HepG2 (cell line): Measurements from ENCODE around the gene HLA-F.

Source experiments
- FOXA1 ChIP-seq, 2 experiments: fragments of 450-650 bp in 1 of 2; sonication (generic) in 1 of 2; formaldehyde crosslinking in 1 of 2; IDR thresholded peaks; 2 replicates each; pipeline versions ENCODE4 v1.4.0 to v1.6.1; 2016 to 2020; ENCODE audit warnings: missing genetic modification reagents in 1 of 2
- MIXL1 ChIP-seq: IDR thresholded peaks from 2 replicates; pipeline ENCODE4 v1.6.1; 2016
- POLR2A ChIP-seq, 2 experiments: IDR thresholded peaks; 2 replicates each; pipeline ENCODE4 v1.6.1; 2011; ENCODE audit warnings: low read depth in 2 of 2, low read length in 2 of 2, mild to moderate bottlenecking in 1 of 2, moderate library complexity in 1 of 2; ENCODE audit not compliant: insufficient read depth in 1 of 2
- RAD51 ChIP-seq: fragments of 450-650 bp; IDR thresholded peaks from 2 replicates; pipeline ENCODE4 v1.6.1; 2016; ENCODE audit warnings: borderline replicate concordance
- ZNF296 ChIP-seq: sonication (generic); formaldehyde crosslinking; conservative IDR thresholded peaks from 2 replicates; pipeline ENCODE4 v1.5.0; 2020; ENCODE audit warnings: mild to moderate bottlenecking, missing genetic modification reagents
- ZNF607 ChIP-seq: sonication (generic); formaldehyde crosslinking; IDR thresholded peaks from 2 replicates; pipeline ENCODE4 v1.5.1; 2020; ENCODE audit warnings: missing genetic modification reagents, mild to moderate bottlenecking, borderline replicate concordance
- TF ChIP-seq, protein P1 (sequence below): sonication (generic); formaldehyde crosslinking; IDR thresholded peaks from 2 replicates; pipeline ENCODE4 v1.4.0; 2020; ENCODE audit warnings: missing genetic modification reagents

DNA sequence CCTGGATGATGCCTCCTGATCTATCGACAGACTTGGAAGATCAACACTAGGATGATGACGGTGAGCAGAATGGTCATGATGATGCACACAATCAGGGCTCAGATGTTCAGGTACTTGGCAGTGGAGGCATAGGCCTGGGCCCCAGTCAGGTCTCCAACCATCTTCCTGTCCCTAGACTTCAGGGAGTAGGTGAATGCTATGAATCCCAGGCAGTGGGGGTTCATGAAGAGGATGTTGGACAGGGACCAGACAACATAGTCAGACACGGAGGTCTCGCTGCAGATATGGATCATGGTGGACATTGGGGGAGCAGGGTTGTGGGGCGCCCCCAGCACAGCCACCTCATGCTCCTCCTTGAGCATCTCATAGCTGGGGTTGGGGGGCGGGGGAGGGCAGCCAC lies 27.5 kb downstream of the HLA-F start:
- no peak for TF ChIP-seq ZNF607
- TF ChIP-seq ZNF296 (CRISPR knock-in tag), result no peak
- TF ChIP-seq POLR2A (IDR thresholded peaks at IDR 0.05; ENCODE audit: insufficient read depth in 1 of 2, low read depth in 2 of 2, low read length in 2 of 2), result no peak
- TF ChIP-seq, protein P1, sequence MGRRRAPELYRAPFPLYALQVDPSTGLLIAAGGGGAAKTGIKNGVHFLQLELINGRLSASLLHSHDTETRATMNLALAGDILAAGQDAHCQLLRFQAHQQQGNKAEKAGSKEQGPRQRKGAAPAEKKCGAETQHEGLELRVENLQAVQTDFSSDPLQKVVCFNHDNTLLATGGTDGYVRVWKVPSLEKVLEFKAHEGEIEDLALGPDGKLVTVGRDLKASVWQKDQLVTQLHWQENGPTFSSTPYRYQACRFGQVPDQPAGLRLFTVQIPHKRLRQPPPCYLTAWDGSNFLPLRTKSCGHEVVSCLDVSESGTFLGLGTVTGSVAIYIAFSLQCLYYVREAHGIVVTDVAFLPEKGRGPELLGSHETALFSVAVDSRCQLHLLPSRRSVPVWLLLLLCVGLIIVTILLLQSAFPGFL, result no peak
- no peak for TF ChIP-seq MIXL1
- no peak for TF ChIP-seq FOXA1 (IDR thresholded peaks at IDR 0.05)
- no peak for TF ChIP-seq FOXA1 (CRISPR knock-in tag; IDR thresholded peaks at IDR 0.05)
- no peak for TF ChIP-seq RAD51
